ENCODE measurements around the gene CELA3A.
"Not testable (repeated sequence)": the region's sequence is repeated elsewhere in the genome, so short reads cannot be mapped to it uniquely, and the experiment has no call there.

Gene CELA3A

DNA sequence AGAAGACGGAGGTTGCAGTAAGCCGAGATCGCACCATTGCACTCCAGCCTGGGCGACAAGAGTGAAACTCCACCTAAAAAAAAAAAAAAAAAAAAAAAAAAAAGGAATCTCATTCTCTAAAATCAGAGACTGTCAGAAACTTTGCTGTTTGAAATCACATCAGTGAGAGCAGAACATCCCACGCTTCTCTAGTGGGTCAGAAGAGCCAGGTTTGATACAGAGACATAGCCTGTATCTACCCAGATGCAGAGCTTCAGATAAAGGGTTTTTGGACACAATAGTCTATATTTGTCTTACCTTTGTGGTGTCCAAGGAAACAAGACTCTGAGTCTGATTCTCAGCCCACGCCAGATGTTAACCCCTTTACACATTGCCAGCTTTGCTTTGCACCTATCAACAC is 19.6 kb downstream of the CELA3A start:
- DNase-seq = no peak

DNA sequence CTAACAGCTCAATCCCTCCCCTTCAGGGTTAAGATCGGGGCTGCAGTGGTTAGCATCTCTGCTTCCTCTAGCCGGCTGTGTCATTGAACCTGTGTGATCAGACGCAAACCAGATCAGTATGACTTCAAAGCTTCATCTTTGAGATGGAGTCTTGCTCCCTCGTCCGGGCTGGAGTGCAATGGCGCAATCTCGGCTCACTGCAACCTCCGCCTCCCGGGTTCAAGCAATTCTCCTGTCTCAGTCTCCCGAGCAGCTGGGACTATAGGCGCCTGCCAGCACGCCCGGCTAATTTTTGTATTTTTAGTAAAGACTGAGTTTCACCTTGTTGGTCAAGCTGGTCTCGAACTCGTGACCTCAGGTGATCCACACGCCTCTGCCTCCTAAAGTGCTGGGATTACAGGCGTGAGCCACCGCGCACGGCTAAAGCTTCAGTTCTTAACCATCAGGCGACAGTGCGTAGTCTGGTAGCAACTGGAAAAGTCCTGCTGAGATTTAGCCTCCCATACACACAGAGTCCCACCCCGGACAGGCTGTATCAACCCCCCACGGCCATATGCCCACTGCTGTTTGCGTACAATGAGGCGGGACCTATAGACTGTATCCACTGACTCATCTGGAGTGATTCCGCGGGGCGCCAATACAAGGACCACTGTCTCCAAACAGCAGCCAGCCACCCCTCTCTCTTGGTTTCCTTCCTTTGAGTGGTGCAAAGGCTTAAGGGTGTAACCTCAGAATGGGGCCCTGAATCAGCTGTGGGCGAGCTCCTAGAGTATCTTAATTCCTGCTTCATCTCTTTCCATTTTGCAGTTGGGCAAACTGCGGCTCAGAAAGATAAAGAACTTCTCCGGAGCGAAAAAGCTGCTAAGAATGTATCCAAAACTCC is 23.3 kb downstream of the CELA3A start:
- DNase-seq = no peak

DNA sequence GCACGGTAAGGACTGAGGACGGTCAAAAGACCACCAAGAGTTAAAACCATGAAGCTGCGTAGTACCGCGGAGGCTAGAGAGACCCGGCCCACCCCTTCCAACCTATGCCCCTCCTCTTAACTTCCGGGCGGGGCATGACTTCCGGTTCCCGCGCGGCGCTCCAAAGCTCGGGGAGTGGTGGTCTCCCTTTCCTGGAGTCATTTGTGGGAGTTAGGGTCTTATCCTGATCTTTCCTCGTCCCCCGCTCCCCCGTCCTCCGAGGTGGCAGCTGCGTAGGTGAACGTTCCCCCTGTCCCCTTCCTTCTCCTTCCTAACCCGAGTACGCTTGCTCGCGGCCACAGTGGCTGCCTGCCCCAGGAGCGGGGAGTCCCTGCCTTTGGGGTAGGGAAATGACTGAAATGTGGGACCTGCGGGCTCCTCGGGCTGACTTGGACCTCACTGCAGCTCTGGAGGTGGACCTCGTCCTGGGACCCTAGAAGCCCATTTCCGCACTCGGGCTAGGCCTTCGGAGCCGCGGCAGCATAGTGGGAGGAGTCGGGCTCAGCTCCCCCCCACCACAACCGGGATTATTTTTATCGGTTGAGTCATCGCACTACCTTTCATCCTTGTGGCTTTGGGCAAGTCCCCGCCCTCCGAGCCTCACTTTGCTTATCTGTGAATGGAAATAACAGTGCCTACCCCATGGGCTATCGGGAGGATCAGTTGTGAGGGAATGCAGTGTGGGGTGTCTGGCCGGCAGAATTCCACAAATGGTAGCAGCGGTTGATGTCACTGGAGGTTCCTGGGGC is 24.1 kb downstream of the CELA3A start:
- peak in 1 of 2 experiments; percentile 76 for DNase-seq

DNA sequence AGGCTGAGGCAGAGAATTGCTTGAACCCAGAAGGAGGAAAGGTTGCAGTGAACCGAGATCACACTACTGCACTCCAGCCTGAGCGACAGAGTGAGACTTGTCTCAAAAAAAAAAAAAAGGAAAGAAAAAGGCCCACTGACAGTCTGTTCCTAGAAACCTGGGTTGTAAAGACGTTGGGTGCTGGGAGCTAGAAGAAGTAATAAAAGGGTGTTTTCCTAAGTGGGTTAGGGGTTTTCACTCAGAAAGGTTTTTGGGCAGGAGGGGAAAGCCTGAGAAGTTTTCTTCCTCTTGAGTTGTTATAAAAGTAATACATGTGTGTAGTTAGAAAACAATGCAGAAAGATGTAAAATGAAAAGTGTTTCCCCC is 25.4 kb downstream of the CELA3A start:
- DNase-seq = no peak

DNA sequence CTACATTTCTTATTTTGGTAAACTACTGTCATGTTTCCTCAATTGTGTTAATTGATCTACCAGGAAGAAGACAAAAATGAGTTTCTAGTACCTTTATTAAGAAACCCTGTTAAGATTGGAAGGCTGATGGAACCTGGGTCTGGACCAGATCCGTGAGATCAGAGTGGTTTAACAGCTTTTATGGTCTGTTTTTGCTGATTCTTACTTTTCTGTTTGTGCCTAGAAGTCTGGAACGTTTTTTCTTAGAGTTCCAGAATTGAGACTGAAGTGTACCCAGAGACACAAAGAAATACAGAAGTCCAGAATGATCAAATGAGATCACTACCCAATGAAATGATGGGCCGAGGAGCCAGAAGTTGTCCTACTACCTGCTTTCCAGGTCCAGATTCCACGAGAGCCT is 28.6 kb downstream of the CELA3A start:
- DNase-seq = no peak

DNA sequence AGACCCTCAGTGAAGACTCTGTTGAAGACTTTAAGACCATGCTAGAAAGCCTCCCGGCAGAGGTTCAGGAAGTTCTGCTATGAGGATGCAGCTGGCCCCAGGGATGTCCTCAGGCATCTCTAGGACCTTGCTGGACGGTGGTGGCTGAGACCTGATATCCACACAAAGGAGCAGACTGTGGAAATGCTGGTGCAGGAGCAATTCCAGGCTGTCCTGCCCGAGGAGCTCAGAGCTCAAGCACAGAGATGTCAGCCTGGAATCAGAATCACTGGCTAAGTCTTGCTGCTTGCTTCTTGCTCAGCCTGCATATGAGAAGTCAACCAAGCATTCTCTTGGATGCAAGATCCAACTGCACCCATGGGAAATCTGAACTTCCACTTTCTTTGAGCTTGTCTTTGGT is 29.0 kb downstream of the CELA3A start:
- no peak for DNase-seq

DNA sequence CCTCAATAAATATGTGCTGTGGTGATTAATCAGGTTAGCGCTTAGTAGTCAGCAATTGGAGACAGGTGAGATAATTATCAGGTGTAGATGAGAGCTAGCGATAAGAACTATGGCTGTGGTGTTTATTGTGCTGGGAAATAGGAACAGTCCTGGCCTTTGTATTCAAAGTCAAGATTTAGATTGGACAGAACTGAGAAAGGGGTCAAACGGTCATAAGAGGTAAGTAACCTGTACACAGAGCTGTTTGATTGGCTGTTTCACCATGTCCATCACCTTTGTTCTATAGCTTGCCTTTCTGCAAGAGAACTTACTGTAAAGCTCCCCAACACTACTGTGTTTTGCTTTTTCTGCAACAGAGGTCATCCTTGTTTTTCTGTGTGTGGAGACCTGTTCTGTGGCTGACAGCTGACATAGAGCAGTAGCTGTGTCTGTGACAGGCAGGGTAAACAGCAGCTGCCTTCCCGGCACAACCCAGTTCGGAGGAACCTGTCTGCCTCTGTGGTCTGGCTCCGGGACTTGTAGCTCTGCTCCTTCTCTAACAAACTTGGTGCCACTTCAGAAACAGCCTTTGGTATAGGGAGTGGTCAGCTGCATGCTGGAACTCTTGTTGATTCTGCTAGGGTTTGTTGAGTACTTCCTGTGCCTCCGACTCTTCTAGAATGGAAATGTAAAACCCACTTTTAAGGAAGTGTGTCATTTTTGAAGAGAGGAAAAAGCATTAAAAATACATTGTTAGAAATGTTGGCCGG is 29.9 kb downstream of the CELA3A start:
- no peak for DNase-seq

DNA sequence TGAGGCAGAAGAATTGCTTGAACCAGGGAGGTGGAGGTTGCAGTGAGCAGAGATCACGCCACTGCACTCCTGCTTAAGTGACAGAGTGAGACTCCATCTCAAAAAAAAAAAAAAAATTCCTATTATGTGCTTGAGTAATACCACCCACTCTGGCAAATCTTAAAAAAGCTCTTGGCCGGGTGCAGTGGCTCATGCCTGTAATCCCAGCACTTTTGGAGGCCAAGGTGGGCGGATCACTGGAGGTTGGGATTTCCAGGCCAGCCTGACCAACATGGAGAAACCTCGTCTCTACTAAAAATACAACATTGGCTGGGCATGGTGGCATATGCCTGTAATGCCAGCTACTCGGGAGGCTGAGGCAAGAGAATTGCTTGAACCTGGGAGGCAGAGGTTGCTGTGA is 33.4 kb downstream of the CELA3A start:
- not testable (repeated sequence) for DNase-seq

DNA sequence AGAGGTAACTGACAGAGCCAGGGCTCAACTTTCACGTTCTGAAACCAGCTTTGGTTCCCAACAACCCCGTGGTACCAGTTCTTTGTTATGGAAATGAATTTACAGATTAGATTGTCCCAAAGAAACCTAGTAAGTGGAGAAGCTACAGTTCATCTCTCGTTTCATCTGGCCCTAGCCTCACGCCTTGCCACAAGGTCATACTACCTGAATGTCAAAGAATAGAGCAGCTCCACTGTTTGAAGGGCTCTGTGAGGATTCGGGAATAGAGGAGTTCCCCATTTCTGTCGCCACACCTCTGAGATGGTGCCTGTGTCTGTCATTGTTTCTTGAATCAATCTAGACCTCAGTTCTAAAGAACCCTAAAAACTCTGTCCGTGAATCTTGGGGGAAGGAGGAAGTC is 36.1 kb downstream of the CELA3A start:
- no peak for DNase-seq

DNA sequence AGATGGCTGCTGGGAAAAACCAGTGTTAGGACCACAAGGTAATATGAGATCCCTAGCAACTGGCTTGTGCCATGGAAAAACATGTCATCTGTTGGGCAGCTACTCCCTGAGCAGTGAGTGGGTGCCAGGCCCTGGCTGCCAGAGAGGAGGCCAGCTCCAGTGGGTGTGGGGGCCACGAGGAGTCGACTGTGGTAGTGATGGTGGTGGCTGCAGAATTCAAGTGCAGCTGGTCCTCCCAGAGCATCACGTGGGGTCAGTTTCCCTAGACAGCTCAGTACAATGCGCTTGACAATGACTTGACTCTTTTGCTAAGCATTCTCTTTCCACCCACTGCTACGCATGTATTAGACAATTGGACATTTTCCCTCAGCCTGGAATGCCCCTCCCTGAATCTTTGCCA is 36.6 kb downstream of the CELA3A start:
- no peak for DNase-seq

DNA sequence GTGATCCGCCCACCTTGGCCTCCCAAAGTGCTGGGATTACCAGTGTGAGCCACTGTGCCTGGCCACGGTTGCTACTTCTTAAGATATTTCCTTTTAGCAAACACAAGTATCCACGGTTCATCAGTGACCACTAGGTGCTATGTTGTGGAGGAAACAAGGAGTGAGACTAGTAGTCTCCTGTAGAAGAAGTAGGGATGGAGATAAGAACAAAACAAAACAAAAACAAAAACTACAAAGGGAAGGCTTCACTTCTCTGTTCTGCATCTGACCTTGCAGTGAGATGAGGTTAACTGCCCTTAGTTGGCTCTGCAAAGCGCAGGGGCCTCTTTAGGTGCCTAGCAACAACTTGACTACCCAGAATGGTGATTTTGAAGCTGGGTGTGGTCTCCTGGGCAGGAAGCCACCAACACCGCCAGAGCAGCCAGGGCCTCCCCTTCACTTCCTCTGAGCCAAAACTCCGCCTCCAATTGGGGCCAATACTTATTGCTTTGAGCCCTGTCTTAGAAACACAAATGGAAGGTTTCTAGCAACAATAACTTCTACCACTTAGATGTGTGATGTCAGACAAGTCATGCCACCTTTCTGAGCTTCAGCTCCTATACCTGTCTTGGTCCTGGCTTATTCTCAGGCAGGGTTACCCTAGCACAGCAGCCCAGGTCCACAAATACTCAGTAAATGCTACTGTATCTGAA is 38.3 kb downstream of the CELA3A start:
- no peak for DNase-seq

DNA sequence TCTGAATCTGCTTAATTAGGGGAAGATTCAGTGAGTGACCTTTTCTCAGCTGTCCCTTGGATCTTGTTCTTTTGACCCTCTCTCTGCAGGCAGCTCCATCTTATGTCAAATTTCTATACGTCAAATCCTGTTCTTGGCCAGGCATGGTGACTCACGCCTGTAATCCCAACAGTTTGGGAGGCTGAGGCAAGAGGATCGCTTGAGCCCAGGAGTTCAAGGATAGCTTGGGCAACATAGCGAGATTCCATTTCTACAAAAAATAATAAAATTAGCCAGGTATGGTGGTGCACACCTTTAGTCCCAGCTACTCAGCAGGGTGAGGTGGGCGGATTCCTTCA is 38.8 kb downstream of the CELA3A start:
- no peak for DNase-seq

DNA sequence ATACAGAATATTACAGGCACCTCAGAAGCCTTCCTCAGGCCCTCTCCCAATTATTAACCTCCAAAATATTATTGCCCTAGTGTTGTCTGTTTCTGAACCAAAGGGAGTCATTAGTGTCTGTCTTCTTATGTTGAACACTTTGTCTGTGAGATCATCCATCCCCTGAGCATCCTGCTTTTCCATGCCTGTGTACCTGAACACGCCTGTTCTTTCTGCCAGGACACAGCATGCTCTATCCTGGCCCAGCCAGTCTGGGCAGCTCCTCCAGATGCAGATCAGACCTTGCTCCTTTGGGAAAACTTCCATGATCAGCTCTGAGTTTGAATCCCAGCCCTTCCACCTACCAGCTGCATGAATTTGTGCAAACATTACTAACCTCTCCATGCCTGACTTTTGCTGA is 40.0 kb downstream of the CELA3A start:
- DNase-seq = no peak

DNA sequence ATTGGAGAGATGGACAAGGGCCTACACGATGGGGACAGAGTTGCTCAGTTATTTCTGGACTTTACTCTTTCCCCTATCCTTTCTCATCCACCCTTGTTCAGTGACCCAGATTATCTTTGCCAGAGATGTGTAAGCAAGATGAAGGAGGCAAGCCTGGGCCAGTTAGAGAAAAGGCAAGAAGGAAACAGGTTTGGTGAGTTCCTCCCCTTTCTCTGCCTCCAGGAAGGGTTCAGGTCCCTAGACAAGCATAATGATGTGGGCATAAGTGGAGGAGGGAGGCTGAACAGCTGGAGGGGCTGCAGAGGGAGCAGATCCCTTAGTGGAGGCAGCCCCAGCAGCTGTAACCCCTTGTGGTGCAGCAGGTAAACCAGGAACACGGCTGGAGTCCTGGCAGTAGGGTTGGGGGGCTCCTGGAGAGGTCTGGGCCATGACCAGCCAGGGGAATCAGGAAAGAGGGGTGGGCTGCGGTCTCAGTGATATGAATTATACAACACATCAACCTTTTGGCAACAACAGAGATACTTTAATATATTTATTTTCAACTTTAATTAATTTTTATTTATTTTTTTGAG is 41.8 kb downstream of the CELA3A start:
- no peak for DNase-seq

DNA sequence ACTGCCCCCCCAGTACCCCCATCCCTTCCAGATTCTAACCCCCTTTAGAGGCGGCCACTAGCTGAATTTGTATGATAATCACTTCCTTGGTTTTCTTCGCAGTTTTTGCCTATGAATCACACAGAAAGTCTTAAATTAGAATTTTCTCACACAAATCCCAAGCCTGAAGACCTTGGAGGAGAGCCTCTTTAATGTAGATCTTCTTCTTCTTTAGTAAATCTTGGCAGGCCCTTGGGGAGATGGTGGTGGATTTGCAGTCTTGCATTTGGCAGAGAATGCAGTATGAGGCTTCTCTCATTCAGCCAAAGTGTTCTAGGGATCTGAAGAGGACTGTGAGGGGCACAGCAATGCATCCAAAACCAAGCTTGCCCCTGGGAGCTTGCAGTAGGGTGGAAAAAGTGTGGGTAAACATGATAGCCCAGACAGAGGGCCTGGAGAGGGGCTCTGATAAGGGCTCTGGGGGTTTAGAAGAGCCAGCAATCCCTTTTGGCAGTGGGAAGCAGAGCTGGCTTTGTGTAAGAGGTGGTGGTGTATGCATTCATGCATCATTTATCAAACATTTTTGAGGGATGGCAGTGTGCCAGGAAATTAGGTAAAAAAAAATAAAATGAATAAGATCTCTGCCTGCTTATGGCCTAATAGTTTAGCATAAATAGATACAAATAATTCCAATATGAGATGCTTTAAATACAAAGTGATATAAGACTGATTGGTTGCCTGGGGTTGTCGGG is 43.4 kb downstream of the CELA3A start:
- DNase-seq = no peak

DNA sequence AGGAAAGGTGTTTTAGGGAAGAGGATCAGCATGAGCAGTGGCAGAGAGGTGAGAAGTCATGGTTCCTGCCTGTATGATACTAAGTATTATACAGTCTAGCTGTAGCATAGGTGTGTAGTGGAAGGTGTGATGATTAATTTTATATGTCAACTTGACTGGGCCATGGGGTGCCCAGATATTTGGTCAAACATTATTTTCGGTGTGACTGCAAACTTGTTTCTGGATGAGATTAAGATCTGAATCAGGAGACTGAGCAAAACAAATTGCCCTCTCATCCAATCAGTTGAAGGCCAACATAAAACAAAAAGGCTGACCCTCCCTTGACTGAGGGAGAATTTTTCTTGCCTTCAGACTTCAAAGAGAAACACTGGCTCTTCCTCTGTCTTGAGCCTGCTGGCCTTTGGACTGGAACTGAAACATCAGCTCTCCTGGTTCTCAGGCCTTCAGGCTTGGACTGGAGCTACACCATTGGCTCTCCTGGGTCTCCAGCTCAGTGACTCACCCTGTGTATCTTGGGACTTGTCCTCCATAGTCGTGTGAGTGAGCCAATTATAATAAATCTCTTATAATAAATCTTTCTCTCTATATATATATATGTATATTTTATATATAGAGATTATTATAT is 44.3 kb downstream of the CELA3A start:
- DNase-seq = no peak

DNA sequence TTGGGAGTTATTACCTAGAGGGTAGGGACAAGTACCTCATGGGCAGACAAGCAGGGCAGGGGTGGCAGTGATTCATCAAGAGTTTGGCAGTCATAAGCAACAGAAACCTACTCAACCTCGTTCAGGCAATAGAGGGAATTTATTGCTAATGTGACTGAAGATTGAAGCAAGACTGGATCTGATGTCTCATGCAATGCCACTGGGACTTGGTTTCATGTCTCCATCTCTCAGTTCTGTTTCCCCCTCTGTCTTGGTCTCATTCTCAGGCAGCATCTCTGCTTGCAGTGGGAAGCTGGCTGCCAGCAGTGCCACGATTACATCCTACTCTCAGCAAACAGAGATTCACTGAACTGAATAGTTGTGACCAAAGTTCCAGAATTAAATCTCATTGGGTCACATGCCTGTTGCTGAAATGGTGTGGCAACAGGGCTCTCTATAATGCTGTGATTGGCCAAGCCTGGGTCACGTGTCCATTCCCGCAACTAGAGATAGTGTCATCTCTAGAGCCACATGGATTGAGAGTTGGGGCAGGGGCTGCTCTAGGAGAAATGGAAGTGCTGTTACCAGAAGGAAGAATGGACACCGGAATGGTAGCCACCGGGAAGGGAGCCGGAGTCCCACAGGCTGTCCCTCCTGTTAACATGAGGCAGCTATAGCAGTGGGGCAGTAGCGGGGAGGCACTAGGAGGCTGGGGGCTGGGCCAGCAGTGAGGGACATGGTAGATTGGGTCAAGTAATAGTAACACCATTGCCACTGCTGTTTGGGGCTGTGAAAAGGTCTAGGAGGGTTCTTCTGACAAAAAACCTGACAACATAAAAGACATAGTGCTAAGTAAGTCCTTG is 47.1 kb downstream of the CELA3A start:
- no peak for DNase-seq

DNA sequence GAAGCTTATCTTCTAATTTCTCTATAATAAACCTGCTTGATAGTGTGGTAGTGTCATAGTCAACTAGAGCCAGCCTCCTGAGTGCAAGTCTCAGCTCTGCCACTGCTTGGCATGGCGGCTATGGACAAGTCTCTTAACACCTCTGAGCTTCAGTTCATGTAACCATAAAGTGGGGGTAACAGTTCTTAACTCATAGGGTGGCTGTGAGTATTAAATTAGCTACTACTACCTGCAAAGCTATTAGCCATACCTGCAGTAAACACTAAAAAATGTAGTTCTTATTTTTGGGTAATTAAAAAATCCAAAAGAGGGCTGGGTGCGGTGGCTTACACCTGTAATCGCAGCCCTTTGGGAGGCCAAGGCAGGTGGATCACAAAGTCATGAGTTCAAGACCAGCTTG is 48.9 kb downstream of the CELA3A start:
- no peak for DNase-seq

DNA sequence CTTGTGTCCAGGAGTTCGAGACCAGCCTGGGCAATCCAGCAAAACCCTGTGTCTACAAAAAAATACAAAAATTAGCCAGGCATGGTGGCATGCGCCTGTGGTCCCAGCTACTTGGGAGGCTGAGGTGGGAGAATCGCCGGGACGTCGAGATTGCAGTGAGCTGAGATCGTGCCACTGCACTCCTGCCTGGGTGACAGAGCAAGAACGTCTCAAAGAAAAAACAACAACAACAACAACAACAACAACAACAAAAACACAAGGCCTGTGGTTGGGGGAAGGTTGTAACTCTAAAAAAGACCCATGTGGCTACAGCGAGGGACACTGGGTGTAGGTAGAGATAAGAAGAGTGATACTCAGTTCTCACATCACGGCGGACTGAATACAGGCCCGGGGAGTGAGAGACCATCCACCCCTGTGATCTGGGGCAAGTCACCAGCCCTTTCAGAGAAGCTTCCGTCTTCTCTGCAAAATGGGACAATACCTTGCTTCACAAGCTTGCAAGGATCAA is 50.2 kb downstream of the CELA3A start:
- no peak for DNase-seq

Measured in cerebellar nuclear complex (tissue), 1 donor.